Uterus (tissue), 2 donors: Measurements from ENCODE around the gene KCNAB1.

Experiments
- CTCF ChIP-seq, 4 experiments: fragments of 200-600 bp in 2 of 4; fragments of 450-650 bp in 2 of 4; sonication (generic) in 2 of 4; IDR thresholded peaks; one replicate each; pipeline ENCODE4 v1.5.1; 2016 to 2019; ENCODE audit warnings: antibody characterized with exemption in 4 of 4, mild to moderate bottlenecking in 2 of 4, moderate library complexity in 1 of 4
- POLR2A ChIP-seq, 2 donors: fragments of 450-650 bp; IDR thresholded peaks; one replicate each; pipeline ENCODE4 v1.6.1; 2016; ENCODE audit warnings: antibody characterized with exemption in 2 of 2, mild to moderate bottlenecking in 1 of 2, moderate library complexity in 1 of 2

- peak; percentile 4 to 70 (median 38) for TF ChIP-seq CTCF (IDR thresholded peaks at IDR 0.05)
- TF ChIP-seq POLR2A (IDR thresholded peaks at IDR 0.05) = peak; percentile 80 to 91
Observed at GRCh38 chr3:156554842-156555687, 434.7 kb downstream of the KCNAB1 start, which contains the start of gene SSR3.
